ENCODE measurements around the gene PDGFD. TPM values are rescaled to one million over a fixed set of nuclear protein-coding genes. Genes with fewer than 3 reads are reported as not detected.

PDGFD gene
- total and polyA plus RNA-seq, 2 experiments from 2014 or later = 1.9 to 4.5 TPM

GRCh38 chr11:104028476-104029263 is 135.3 kb downstream of the PDGFD start:
- Histone ChIP-seq H3K4me1 (ENCODE audit: insufficient read depth) (no peaks in the 10 kb centered on the region), H2AFZ (no peak overlapping the region), H3K27me3 (ENCODE audit: insufficient read depth) (no peaks in the 10 kb centered on the region), H3F3A (replicated peaks; ENCODE audit: low read depth) (no peaks in the 10 kb centered on the region), H3K4me3 (no peak overlapping the region), H3K27ac (ENCODE audit: low read depth) (no peak overlapping the region; the same call in 1 of the 2 replicates), H3K79me2 (replicated peaks; ENCODE audit: insufficient read depth) (no peaks in the 10 kb centered on the region), H3K9me2 (ENCODE audit: insufficient read depth) (no peaks in the 10 kb centered on the region), H4K20me1 (replicated peaks; ENCODE audit: insufficient read depth) (no peaks in the 10 kb centered on the region), H3K4me2 (no peak overlapping the region), H3K36me3 (ENCODE audit: insufficient read depth) (0 out of 2 replicates have a peak, but pooled peaks cover 2% of the 10 kb centered on the region)
- ATAC-seq (no peak), DNase-seq (ENCODE audit: low spot score) (no peak)
- H3K36me3 Mint-ChIP-seq (ENCODE audit: low read depth) = no peaks in the 10 kb centered on the region
- H3K27me3 Mint-ChIP-seq (ENCODE audit: insufficient read depth, low read depth, poor library complexity) = peaks cover 1% of the 10 kb centered on the region
- H3K4me1 Mint-ChIP-seq = no peaks in the 10 kb centered on the region
- H3K27ac Mint-ChIP-seq = no peak overlapping the region
- TF ChIP-seq, protein P1, sequence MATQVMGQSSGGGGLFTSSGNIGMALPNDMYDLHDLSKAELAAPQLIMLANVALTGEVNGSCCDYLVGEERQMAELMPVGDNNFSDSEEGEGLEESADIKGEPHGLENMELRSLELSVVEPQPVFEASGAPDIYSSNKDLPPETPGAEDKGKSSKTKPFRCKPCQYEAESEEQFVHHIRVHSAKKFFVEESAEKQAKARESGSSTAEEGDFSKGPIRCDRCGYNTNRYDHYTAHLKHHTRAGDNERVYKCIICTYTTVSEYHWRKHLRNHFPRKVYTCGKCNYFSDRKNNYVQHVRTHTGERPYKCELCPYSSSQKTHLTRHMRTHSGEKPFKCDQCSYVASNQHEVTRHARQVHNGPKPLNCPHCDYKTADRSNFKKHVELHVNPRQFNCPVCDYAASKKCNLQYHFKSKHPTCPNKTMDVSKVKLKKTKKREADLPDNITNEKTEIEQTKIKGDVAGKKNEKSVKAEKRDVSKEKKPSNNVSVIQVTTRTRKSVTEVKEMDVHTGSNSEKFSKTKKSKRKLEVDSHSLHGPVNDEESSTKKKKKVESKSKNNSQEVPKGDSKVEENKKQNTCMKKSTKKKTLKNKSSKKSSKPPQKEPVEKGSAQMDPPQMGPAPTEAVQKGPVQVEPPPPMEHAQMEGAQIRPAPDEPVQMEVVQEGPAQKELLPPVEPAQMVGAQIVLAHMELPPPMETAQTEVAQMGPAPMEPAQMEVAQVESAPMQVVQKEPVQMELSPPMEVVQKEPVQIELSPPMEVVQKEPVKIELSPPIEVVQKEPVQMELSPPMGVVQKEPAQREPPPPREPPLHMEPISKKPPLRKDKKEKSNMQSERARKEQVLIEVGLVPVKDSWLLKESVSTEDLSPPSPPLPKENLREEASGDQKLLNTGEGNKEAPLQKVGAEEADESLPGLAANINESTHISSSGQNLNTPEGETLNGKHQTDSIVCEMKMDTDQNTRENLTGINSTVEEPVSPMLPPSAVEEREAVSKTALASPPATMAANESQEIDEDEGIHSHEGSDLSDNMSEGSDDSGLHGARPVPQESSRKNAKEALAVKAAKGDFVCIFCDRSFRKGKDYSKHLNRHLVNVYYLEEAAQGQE (IDR thresholded peaks at IDR 0.05; ENCODE audit: unreplicated experiment) = no peak
- no peak for TF ChIP-seq EZH2phosphoT487 (IDR thresholded peaks at IDR 0.05; ENCODE audit: unreplicated experiment)
- no peak for TF ChIP-seq EZH2 (IDR thresholded peaks at IDR 0.05; ENCODE audit: low read depth, unreplicated experiment)
- TF ChIP-seq, protein P2, sequence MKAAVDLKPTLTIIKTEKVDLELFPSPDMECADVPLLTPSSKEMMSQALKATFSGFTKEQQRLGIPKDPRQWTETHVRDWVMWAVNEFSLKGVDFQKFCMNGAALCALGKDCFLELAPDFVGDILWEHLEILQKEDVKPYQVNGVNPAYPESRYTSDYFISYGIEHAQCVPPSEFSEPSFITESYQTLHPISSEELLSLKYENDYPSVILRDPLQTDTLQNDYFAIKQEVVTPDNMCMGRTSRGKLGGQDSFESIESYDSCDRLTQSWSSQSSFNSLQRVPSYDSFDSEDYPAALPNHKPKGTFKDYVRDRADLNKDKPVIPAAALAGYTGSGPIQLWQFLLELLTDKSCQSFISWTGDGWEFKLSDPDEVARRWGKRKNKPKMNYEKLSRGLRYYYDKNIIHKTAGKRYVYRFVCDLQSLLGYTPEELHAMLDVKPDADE (IDR thresholded peaks at IDR 0.05) = no peak
- TF ChIP-seq POLR2AphosphoS5 (IDR thresholded peaks at IDR 0.05; ENCODE audit: low read depth) = no peak
- TF ChIP-seq STAT1 (IDR thresholded peaks at IDR 0.05; ENCODE audit: unreplicated experiment) = no peak
- H3K9me3 Mint-ChIP-seq = peaks cover 2% of the 10 kb centered on the region; the same call in 1 of the 3 replicates
- no peak overlapping the region for H3K4me3 Mint-ChIP-seq

DNA sequence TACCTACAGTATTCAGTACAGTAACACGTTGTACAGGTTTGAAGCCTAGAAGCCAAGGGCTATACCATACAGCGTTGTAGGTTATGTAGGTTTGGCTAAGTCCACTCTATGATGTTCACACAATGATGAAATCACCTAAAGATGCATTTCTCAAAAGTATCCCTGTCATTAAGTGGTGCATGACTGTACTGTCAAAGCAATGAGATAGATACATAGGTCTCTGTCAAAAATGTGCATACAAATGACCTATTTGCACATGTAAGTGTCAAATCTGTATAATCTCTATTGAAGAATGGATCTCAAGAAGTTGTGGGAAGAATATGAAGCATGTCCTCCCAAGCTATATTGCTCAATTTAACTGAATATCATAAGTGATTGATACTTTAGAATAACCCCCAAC is 139.4 kb downstream of the PDGFD start:
- Mint-ChIP-seq H3K4me1 (no peaks in the 10 kb centered on the region), H3K4me3 (no peak overlapping the region), H3K9me3 (no peaks in the 10 kb centered on the region), H3K36me3 (ENCODE audit: low read depth) (no peaks in the 10 kb centered on the region), H3K27me3 (ENCODE audit: insufficient read depth, low read depth, poor library complexity) (peaks cover 1% of the 10 kb centered on the region), H3K27ac (no peak overlapping the region)
- H3K36me3 ChIP-seq (ENCODE audit: insufficient read depth) = no peaks in the 10 kb centered on the region
- no peaks in the 10 kb centered on the region for H3K9me2 ChIP-seq (ENCODE audit: insufficient read depth)
- no peak overlapping the region for H3K27ac ChIP-seq (ENCODE audit: low read depth)
- TF ChIP-seq, protein P2 (IDR thresholded peaks at IDR 0.05) = no peak
- TF ChIP-seq ZNF114 (CRISPR knock-in tag; IDR thresholded peaks at IDR 0.05) = no peak
- TF ChIP-seq NANOG (IDR thresholded peaks at IDR 0.05; ENCODE audit: borderline replicate concordance) = no peak
- no peaks in the 10 kb centered on the region for H3K79me2 ChIP-seq (replicated peaks; ENCODE audit: insufficient read depth)
- H3K27me3 ChIP-seq (ENCODE audit: insufficient read depth) = no peaks in the 10 kb centered on the region
- ATAC-seq (no peak), DNase-seq (ENCODE audit: low spot score) (no peak)
- H3K4me2 ChIP-seq = no peak overlapping the region
- no peaks in the 10 kb centered on the region for H3K4me1 ChIP-seq (ENCODE audit: insufficient read depth)
- H3K4me3 ChIP-seq = no peak overlapping the region
- no peaks in the 10 kb centered on the region for H3F3A ChIP-seq (replicated peaks; ENCODE audit: low read depth)
- no peak overlapping the region for H2AFZ ChIP-seq
- H4K20me1 ChIP-seq (replicated peaks; ENCODE audit: insufficient read depth) = no peaks in the 10 kb centered on the region
